Measurements from ENCODE around the gene ELF1.
"Not testable (repeated sequence)": the region's sequence is repeated elsewhere in the genome, so short reads cannot be mapped to it uniquely, and the experiment has no call there.

The ELF1 gene

GRCh38 chr13:40933508-40934204, 85.5 kb downstream of the ELF1 start:
- DNase-seq (ENCODE audit: low read depth, low spot score), result no peak

- DNase-seq (ENCODE audit: low read depth, low spot score), result no peak
Observed at GRCh38 chr13:40932252-40932651, 86.9 kb downstream of the ELF1 start.

DNA sequence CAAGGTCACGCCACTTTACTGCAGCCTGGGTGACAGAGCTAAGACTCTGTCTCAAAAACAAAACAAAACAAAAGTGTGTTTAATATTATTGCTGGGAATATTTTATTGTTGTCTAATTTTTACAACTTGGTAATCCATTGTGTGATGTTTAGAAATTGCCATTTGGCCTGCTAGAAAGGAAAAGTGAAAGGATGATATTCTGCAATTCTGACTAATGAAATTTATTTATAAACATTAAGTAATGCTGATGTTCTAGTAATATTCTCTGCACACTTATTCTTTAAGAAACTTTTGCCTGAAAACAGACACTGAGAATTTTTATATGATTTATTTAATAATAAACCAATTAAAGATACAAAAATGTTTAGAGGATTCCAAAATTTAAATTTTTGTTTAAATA, 87.4 kb downstream of the ELF1 start:
- DNase-seq (ENCODE audit: low read depth, low spot score), result no peak

DNA sequence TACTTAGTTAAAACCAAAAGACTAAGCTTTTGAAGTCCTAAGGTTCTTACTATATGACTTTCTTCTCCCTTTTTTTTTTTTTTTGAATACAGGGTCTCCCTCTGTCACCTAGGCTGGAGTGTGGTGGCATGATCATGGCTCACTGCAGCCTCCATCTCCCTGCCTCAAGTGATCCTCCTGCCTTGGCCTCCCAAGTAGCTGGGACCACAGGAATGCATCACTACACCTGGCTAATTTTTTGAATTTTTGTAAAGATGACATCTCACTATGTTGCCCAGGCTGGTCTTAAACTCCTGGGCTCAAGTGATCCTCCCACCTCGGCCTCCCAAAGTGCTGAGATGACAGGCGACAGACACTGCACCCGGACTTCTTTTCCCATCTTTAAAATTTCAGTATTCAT, 89.2 kb downstream of the ELF1 start:
- DNase-seq (ENCODE audit: low read depth, low spot score), result not testable (repeated sequence)

GRCh38 chr13:40928980-40929379, 90.1 kb downstream of the ELF1 start:
- no peak for DNase-seq (ENCODE audit: low read depth, low spot score)

- DNase-seq (ENCODE audit: low read depth, low spot score), result no peak
Observed at GRCh38 chr13:40927929-40928328, 91.2 kb downstream of the ELF1 start.

DNA sequence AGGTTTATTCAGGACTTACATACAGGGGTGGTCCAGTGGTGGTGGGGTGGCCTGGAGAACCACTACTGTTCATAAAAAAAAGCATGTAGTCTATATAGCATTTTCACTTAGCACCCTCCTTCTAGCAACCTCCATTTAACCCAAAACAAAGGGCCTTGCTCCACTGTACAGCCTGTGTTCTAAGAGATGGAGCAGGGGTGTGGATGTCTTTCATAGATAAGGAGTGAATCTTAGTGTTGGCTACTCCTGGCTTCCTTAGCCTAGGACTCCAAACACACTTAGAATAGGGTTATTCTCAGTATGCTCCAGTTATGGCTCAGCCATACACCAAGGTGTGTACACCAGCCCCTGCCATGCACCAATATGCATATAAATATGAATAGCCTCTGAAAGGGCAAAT, 95.2 kb downstream of the ELF1 start:
- DNase-seq (ENCODE audit: low read depth, low spot score), result no peak

DNA sequence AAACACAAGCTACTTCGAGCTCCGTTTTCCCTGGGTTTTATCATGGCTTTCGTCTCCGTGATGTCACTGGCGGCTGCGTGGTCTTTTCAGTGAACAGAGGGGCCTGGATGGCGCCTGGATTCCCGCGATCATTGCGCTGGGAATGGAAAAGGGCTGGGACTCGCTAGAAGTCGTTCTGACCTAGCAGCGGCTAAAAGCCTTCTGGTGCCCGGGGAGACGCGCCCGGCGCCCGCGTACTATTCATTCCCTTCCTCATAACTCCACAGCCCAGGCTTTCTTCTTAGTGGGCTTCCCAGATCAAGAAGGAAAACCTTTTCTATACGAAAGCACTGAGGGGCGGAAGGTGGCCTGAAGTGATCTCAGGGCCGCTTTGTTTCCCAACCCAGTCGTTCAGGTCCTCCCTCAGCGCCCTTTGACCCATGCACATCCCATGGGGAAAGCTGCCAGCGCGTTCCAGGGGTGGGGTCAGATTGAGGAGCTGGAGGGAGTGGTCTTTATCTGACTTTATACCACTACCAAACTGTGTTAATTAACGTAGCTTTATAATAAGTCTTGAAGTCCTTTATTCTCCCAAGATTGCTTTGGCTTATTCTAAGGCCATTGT, 96.6 kb downstream of the ELF1 start:
- peak; percentile 35 for DNase-seq (ENCODE audit: low read depth, low spot score)

GRCh38 chr13:40920826-40921225, 98.3 kb downstream of the ELF1 start:
- DNase-seq (ENCODE audit: low read depth, low spot score), result no peak

DNA sequence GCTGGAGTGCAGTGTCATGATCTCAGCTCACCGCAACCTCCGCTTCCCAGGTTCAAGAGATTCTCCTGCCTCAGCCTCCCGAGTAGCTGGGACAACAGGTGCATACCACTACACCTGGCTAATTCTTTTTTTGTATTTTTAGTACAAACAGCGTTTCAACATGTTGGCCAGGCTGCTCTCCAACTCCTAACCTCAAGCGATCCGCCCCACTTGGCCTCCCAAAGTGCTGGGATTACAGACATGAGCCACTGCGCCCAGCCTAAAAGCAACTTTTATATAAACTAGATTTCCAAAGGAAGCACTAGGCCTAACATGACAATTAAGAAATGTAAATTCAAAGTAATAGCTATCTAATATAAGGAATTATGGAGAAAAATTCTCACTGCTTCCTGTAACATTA, 99.2 kb downstream of the ELF1 start:
- not testable (repeated sequence) for DNase-seq (ENCODE audit: low read depth, low spot score)

DNA sequence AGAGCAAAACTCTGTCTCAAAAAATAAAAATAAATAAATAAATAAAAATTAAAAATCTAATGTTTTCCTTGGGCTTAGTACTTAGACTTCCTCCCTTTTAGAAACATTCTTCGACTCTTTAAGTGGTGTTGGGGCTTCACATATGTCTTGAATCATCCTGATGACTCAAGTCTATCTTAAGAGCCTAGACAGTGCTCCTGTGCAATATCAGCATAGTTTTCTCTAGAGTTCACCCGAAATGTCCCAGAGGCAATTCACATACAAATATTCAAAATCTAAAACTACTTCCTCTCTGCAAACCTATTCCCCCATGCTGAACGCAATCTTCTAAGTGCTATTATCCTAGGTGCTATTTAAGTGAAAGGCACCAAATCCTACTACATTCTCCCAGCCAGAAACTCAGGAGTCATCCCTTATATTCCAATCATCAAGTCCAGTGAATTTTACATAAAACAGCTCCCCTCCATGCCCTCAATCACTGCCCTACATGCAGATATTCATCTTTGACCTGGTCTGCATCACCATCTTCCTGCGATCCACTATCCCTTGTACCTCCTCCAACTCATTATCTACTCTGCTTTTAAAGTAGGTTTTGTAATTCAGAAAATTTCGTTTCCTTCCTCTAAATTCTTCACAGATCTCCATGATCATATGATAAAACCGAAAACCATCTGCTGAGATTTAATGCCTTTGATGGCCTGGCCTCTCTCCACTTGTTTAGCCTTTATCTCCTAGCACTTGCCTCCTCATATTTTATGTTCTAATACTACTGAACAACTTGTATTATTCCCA, 102.7 kb downstream of the ELF1 start:
- no peak for DNase-seq (ENCODE audit: low read depth, low spot score)

DNA sequence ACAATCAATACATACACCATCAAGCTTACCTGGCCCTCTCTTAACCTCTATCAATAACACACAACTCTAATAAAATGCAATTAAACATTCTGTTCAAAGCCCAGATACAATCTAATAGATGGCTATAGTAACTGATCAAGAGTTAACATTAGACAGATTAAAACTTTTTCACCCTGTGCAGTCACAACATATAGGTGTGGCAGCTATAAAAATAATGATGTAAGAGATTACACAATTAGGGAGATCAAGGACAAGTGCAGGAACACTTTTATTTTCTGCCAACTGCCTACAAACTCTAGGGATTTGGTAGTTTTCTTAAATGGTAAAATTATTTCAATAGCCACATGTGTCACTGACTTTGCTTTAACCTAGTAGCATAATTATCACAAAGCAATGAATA, 104.3 kb downstream of the ELF1 start:
- DNase-seq (ENCODE audit: low read depth, low spot score), result not testable (repeated sequence)

- no peak for DNase-seq (ENCODE audit: low read depth, low spot score)
Observed at GRCh38 chr13:40911341-40911740, 107.8 kb downstream of the ELF1 start.

- no peak for DNase-seq (ENCODE audit: low read depth, low spot score)
Observed at GRCh38 chr13:40910324-40911050, 108.6 kb downstream of the ELF1 start.

DNA sequence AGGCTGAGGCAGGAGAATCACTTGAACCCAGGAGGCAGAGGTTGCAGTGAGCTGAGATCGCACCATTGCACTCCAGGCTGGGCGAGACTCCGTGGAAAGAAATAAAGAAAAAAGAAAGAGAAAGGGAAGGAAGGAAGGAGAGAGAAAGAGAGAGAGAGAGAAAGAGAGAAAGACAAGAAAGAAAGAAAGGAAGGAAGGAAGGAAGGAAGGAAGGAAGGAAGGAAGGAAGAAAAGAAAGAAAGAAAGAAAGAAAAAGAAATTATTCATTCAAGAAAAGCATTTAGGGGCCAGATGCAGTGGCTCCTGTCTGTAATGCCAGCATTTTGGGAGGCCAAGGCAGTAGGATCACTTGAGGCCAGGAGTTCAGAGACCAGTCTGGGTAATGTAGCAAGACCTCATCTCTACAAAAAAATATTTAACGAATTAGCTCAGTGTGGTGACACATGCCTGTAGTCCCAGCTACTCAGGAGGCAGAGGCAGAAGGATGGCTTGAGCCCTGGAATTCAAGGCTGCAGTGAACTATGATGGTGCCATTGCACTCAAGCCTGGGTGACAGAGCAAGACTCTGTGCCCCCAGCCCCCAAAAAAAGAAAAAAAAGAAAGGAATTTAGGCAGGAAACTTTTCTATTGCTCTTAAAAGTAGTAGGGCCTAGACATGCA, 109.4 kb downstream of the ELF1 start:
- DNase-seq (ENCODE audit: low read depth, low spot score), result not testable (repeated sequence)

DNA sequence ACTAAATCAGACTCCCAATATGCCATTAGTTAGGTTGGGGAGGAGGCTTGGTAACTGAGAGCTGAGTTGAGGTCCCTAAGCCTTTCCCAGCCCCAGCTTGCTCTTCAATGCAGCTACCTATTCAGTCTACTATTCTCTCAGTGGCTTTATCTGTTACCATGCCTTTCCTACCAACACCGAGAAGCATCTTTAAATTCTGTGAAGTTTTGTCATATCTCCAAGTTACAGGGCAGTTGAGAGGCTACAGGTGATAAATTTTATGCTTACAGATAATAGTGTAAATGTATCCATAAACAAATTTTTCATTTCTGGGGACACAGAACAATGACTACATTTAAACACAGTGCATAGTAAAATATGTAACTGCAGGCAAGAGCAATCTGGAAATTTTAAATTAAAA, 110.6 kb downstream of the ELF1 start:
- DNase-seq (ENCODE audit: low read depth, low spot score), result no peak

- DNase-seq (ENCODE audit: low read depth, low spot score), result not testable (repeated sequence)
Observed at GRCh38 chr13:40901032-40901431, 118.1 kb downstream of the ELF1 start.

DNA sequence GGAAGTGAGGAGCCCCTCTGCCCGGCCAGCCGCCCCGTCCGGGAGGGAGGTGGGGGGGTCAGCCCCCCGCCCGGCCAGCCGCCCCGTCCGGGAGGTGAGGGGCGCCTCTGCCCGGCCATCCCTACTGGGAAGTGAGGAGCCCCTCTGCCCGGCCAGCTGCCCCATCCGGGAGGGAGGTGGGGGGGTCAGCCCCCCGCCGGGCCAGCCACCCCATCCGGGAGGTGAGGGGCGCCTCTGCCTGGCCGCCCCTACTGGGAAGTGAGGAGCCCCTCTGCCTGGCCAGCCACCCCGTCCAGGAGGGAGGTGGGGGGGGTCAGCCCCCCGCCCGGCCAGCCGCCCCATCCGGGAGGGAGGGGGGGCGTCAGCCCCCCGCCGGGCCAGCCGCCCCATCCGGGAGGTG, 118.5 kb downstream of the ELF1 start:
- not testable (repeated sequence) for DNase-seq (ENCODE audit: low read depth, low spot score)

- DNase-seq (ENCODE audit: low read depth, low spot score), result no peak
Observed at GRCh38 chr13:40897053-40897452, 122.1 kb downstream of the ELF1 start.

- no peak for DNase-seq (ENCODE audit: low read depth, low spot score)
Observed at GRCh38 chr13:40895227-40896184, 123.6 kb downstream of the ELF1 start.

Data from ELF-1 (cell line).